ENCODE measurements around the gene REELD1. TPM values are rescaled to one million over a fixed set of nuclear protein-coding genes. Genes with fewer than 3 reads are reported as not detected.

The REELD1 gene
- polyA plus RNA-seq (ENCODE audit: insufficient read length), result 0.80 TPM
- long read RNA-seq, donor 1, result 0 reads
- long read RNA-seq, donor 2, result 0 reads
- long read RNA-seq, donor 3, result 0 reads
- long read RNA-seq, donor 4, result 0 reads
- long read RNA-seq, donor 5, result 0 reads
- long read RNA-seq, donor 6, result 0 reads
- long read RNA-seq, donor 7, result 0 reads
- long read RNA-seq, donor 8, result 0 reads

DNA sequence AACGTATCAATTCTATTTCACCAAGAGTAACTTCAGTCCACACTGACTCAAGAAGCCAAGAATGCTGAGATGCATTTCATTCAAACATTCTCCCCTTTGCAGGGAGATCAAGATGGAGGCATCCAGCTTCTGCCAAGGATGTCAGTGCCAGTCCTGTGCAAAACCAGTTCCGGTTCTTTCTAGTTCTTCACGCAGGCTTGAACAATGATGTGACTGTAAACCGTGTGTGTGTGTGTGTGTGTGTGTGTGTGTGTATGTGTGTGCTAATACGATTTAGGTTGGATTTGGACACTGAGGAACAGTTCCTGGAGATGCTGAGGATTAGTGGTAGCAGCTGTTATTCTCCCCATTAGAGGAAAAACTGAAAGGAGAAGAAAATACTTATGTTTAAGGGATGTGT, at the start of gene REELD1:
Gene REELD1, plus strand, starts transcription at position 301 of the 400 bp plus-strand sequence. CDS start 2,415 bp downstream, outside the sequence.
- no peak for DNase-seq

- no peak for DNase-seq
Measured at GRCh38 chr4:146165221-146165620, 49.1 kb upstream of the REELD1 start.

DNA sequence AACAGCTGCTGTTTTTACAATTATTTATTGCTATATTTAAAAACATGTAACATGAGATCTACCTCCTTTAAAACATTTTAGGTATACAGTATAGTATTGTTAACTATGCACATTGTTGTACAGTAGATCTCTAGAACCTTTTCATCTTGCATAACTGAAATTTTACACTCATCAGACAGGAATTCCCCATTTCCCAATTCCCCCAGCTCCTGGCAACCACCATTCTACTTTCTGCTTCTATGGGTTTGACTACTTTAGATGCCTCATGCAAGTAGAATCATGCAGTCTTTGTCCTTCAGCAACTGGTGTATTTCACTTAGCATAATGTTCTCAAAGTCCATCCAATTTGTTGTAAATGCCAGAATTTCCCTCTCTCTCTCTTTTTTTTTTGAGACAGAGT, 48.5 kb upstream of the REELD1 start:
- DNase-seq, result no peak

DNA sequence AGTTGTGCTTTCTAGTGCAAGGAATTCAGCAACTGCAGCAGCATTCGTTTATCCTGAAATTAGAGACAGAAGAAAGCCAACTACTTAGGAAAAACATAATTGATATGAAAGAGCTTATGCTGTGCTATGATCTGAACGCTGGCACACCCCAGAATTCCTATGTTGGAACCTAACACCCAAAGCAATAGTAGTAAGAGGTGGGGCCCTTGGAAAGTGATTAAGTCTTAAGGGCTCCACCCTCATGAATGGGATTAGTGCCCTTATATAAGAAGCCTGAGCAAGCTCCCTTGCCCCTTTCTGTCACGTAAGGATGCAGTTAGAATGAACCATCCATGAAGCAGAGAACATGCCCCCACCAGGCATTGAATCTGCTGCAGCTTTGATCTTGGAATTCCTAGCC, 44.2 kb upstream of the REELD1 start:
- no peak for DNase-seq

DNA sequence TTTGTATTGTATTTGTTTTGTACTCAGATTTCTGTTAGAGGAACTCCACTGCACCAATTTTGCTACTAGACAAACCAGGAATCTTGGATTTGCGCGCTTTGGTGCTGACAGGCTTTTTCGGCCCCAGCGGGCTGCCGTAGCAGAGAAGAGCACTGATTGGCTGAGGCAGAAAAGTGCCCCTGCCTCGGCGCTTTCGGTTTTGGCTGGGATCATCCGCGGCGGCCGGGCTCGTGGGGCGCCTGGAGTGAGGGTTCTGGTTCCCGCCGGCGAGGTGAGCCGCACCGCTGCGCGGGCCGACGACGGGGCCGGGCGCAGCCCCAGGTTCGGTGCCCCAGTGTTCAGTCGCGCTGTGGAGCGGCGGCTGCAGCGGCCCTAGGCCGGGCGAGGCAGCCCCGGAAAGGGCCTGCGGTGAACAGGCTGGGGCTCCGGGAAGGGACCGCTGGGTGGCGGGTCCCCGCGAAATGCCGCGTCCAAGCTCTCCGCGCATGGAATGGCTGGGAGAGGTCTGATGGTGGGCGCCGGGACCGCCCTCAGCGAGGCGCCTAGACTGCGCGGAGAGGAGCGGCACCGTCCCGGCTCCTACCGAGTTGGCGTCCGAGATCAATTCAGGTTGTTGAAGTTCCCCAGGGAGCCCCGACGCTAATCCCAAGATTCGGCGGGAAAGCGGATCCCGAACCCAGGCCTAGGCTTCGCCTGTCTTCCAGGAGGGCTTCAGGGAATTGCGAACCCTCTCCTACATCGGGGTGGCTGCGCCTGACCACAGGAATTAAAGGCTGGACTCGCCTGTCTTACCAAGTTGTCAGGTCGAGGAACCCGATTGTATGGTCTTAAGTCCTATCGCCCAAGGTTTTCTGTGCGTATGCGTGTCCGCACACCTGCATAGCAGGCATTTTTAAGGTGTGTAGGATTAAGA, 38.5 kb upstream of the REELD1 start, which contains the start of gene LSM6:
Gene LSM6, plus strand, starts transcription at position 178 of the 913 bp plus-strand sequence. CDS start 7,204 bp downstream, outside the sequence.
- peak; percentile 88 for DNase-seq

DNA sequence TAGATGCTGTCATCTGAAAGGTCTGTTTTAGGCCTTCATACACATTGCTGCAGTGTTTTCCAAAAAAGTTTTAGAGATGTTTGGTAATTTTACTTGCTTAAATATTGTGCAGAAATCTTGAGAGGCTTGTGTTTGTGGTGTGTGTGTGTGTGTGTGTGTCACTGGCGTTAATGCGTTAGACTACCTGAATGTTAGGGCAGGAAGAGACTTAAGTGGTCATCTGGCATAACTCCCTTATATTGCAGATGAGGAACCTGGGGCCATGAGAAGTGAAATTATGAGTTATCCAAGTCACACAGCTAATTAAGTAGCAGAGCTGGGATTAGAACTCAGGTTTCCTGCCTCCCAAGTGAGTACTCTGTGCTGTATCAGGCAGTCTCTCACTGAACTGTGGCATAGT, 37.4 kb upstream of the REELD1 start:
- no peak for DNase-seq

- no peak for DNase-seq
Measured at GRCh38 chr4:146178126-146178525, 36.2 kb upstream of the REELD1 start.

- no peak for DNase-seq
Measured at GRCh38 chr4:146179784-146180370, 34.5 kb upstream of the REELD1 start.

DNA sequence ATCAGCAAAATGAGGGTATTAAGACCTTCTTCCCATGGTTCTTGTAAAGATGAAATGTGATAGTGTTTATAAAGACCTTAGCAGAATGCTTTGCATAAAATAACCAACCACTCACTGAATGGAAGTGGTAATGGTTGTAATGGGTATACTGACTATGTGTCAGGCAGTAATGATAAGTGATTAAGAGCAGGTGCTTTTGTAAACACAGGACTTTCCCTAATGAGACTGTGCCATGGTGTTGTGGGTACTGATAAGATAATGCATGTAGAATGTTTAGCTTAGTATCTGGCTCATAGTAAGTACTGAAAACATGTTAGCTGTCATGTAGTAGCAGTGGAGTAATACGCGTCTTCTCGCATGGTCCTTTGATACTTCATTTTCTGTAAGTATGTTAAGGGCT, 31.9 kb upstream of the REELD1 start:
- DNase-seq, result no peak

GRCh38 chr4:146183209-146183608, 31.1 kb upstream of the REELD1 start:
- DNase-seq, result no peak

DNA sequence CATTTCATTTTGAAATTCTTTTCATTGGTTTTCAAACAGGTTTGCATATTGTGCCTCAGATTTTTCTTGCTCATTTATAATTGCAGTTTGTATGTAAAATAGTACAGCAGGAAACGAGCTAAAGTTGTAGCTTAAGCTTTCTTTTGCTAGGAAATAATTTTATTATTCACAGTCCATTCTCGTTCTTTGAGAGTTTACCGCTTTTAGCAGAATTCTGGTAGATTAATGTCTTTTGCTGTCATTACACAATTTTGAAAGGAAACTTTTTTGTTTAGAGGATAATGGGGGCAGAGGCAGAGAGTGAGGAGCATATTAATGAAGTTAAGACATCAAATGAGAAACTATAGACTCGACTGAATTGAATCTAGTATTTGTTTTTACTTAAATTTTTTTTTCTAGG, 28.3 kb upstream of the REELD1 start:
- DNase-seq, result no peak

- no peak for DNase-seq
Measured at GRCh38 chr4:146186596-146186995, 27.7 kb upstream of the REELD1 start.

GRCh38 chr4:146190456-146190855, 23.9 kb upstream of the REELD1 start:
- no peak for DNase-seq

GRCh38 chr4:146191766-146192458, 22.4 kb upstream of the REELD1 start:
- no peak for DNase-seq

DNA sequence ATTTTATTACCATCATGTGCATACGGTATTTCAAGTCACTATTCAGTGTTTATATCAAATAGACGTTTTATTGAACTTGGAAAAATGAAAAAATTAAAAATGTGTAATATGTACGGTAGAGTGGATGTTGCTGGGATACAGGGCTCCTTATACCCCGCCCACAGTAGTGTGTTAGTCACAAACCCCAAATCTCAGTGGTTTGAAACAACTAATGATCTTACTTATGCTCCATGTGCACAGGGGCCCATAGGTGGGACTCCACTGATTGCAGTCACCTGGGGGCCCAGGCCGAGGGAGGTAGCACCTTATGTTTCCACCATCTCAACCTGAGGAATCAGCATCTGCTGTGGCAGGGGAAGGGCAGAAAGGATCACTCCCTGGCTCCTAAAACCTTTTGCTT, 20.7 kb upstream of the REELD1 start:
- DNase-seq, result no peak

- no peak for DNase-seq
Measured at GRCh38 chr4:146194212-146194611, 20.1 kb upstream of the REELD1 start.

DNA sequence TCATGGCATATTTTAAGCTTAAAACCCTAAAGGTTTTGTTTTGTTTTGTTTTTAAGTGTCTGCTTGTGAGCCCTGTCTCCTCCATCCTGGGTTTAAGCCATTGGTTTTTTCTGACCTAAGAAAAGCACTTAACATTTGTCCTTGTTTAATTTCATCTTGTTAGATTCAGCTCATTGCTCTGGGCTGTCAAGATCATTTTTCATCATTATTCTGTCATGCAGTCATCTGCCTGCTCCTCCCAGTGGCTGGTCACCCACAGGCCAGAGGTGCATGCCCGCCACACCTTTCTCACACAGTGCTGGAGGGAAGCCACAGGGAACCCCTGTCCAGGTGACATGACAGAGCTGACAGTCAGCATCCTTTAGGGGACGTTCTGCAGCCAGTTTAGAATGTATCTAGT, 11.7 kb upstream of the REELD1 start:
- no peak for DNase-seq

- no peak for DNase-seq
Measured at GRCh38 chr4:146207410-146207809, 6.9 kb upstream of the REELD1 start.

DNA sequence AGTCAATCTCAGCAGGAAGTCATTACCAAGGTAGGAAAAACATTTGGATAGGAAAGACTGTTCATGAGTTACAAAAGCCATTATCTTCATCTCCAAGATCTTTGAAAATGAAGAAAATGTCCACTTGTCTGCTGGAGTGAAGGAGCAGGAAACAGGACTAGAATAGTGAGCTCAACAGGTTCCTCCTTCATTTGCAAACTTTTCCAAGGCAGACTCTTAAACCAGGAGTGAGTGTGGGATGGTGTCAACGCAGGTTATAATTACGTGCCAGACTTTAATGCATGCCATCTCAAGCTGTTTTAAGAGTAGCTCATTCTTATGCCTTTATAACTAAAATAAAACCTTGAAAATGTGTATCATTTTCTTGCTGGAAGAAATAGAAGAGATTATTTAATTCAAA, 3.4 kb upstream of the REELD1 start:
- DNase-seq, result no peak

- no peak for DNase-seq
Measured at GRCh38 chr4:146211440-146211839, 2.9 kb upstream of the REELD1 start.

GRCh38 chr4:146212781-146213180, 1.6 kb upstream of the REELD1 start:
- no peak for DNase-seq

GRCh38 chr4:146222313-146222712, 8.0 kb downstream of the REELD1 start:
- DNase-seq, result no peak
